Astrocyte of the cerebellum (primary cell): Measurements from ENCODE around the gene CCDC88B.

ENCODE experiments used
- DNase-seq: peaks from one replicate; pipeline ENCODE4 v3.0.0-alpha.2; 2011; ENCODE audit warnings: low read depth
- H3K4me3 ChIP-seq: 2 replicates; pipeline ENCODE4 v1.5.1; 2011; ENCODE audit warnings: mild to moderate bottlenecking, low read depth, low read length, moderate library complexity
- CTCF ChIP-seq: IDR thresholded peaks from 2 replicates; pipeline ENCODE4 v1.5.1; 2012; ENCODE audit warnings: low read length, low read depth, moderate library complexity, mild to moderate bottlenecking; ENCODE audit errors: missing control alignments
- in situ Hi-C: cut with HindIII; loops from 2 replicates; pipeline ENCODE4 v1.10.0; 2017; ENCODE audit warnings: low sequenced_read_pairs

The CCDC88B gene

DNA sequence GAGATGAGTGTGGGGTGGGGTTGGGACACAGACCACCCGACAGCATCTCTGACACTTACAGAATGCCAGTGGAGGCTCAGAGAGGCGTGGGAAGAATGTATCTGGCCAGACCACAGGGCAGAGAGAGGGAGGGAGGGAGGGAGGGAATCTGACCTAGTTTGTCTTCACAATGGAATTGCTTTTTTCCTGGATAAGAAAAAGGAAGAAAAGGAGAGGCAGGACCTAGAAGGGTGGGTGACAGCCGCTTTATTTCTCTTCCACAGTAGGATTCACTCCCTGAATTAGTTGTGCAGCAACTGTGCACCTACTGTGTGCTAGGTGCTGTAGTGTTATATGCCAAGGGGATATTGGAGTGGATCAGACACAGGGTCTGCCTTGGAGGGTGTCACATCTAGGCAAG lies 45.2 kb upstream of the CCDC88B start:
- no peak for TF ChIP-seq CTCF
- in situ Hi-C loops = no loop called here
- DNase-seq = no peak
- H3K4me3 ChIP-seq = no peak overlapping the region

DNA sequence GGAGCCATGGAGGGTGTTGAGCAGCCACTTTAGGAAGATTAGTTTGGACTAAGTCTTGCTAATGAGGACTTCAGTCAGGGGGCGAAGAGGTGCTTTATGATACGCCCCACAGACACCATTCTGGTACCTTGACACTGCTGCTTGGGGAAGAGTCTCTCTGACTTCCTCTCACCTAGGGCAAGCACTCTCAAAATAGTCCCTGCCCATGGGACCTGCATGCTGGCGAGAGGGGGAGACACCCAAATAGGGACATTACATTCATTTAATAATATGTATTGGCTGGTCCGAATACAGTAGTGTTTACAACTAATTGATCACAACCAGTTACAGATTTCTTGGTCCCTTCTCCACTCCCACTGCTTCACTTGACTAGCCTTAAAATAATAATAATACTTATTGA lies 44.2 kb upstream of the CCDC88B start:
- no peak overlapping the region for H3K4me3 ChIP-seq
- TF ChIP-seq CTCF = no peak
- in situ Hi-C loops = no loop called here
- no peak for DNase-seq

- in situ Hi-C loops = no loop called here
- no peak overlapping the region for H3K4me3 ChIP-seq
- DNase-seq = no peak
- TF ChIP-seq CTCF = no peak
These were observed 43.8 kb upstream of the CCDC88B start for GRCh38 chr11:64296236-64296635.

- in situ Hi-C loops = no loop called here
- no peak overlapping the region for H3K4me3 ChIP-seq
- TF ChIP-seq CTCF = no peak
- DNase-seq = no peak
These were observed 42.9 kb upstream of the CCDC88B start for GRCh38 chr11:64296830-64297698.

- no peak overlapping the region for H3K4me3 ChIP-seq
- in situ Hi-C loops = no loop called here
- no peak for TF ChIP-seq CTCF
- DNase-seq = no peak
These were observed 42.2 kb upstream of the CCDC88B start for GRCh38 chr11:64297699-64298358.

DNA sequence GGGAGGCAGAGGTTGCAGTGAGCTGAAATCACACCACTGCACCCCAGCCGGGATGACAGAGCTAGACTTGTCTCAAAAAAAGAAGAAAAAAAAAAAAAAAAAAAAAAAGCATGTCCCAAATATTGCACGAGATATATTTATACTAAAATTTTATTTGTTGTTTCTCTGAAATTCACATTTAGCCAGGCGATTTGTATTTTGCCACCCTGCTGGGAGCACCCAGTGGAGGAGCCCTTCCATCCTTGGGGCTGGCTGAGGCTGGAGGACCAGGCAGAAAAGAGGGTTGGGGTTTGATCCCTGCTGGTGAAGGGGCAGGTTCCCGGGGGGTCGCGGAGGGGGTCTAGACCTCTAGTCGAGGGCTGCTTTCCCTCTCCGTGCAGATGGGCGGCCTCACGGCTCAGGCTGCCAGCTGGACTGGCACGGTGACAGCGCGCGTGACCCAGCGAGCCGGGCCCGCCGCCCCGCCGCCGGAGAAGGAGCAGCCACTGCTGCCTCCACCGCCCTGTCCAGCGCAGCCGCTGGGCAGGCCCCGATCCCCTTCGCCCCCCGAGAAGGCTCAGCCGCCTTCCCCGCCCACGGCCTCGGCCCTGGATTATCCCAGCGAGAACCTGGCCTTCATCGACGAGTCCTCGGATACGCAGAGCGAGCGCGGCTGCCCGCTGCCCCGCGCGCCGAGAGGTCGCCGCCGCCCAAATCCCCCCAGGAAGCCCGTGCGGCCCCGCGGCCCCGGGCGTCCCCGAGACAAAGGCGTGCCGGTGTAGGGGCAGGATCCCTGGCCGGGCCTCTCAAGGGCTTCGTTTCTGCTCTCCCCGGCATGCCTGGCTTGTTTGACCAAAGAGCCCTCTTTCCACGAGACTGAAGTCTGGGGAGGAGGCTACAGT lies 40.8 kb upstream of the CCDC88B start:
- no peak for DNase-seq
- in situ Hi-C loops = no loop called here
- no peak overlapping the region for H3K4me3 ChIP-seq
- TF ChIP-seq CTCF = no peak
